Measurements from ENCODE around the gene STPG1. TPM values are rescaled to one million over a fixed set of nuclear protein-coding genes. Genes with fewer than 3 reads are reported as not detected.

STPG1 gene
- total RNA-seq, 1 donor = 7.2 TPM

DNA sequence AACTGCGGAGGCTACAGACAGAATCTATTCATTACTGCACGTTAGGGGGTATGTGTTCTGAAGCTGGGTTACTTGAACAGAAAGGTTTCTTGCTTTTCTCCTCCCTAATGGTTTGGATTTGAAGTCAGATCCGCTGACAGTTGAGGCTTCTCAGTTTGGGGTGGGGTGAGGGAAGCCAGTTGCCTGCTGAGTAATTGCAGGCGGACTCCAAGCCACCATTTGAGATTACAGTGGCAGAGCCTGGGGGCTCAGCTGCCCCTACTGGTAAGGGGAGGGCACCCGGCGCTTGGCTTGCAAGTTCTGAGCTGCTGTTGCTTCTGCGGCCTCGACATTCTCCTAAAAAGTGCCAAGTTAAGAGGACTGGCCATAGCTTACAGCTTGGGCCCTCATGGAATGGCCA is 92.5 kb downstream of the STPG1 start:
- TF ChIP-seq, protein P1, sequence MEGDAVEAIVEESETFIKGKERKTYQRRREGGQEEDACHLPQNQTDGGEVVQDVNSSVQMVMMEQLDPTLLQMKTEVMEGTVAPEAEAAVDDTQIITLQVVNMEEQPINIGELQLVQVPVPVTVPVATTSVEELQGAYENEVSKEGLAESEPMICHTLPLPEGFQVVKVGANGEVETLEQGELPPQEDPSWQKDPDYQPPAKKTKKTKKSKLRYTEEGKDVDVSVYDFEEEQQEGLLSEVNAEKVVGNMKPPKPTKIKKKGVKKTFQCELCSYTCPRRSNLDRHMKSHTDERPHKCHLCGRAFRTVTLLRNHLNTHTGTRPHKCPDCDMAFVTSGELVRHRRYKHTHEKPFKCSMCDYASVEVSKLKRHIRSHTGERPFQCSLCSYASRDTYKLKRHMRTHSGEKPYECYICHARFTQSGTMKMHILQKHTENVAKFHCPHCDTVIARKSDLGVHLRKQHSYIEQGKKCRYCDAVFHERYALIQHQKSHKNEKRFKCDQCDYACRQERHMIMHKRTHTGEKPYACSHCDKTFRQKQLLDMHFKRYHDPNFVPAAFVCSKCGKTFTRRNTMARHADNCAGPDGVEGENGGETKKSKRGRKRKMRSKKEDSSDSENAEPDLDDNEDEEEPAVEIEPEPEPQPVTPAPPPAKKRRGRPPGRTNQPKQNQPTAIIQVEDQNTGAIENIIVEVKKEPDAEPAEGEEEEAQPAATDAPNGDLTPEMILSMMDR (IDR thresholded peaks at IDR 0.05; ENCODE audit: extremely low read depth, low read depth, low read length) = no peak
- H3K36me3 ChIP-seq (ENCODE audit: insufficient read depth, low read length) = no peaks in the 10 kb centered on the region
- peaks cover 14% of the 10 kb centered on the region for H3K4me1 ChIP-seq (ENCODE audit: insufficient read depth, low read length)
- peaks cover 17% of the 10 kb centered on the region for H3K27me3 ChIP-seq (ENCODE audit: insufficient read depth, low read length)
- H2AFZ ChIP-seq (ENCODE audit: low read length) = peak overlapping the region; percentile 79
- peak; percentile 18 for DNase-seq (ENCODE audit: insufficient read length, low spot score, missing footprints)
- no peak overlapping the region for H3K27ac ChIP-seq (ENCODE audit: low read depth, low read length)
- peak overlapping the region; percentile 74 for H3K4me3 ChIP-seq (ENCODE audit: insufficient read depth, low read length)
- H4K20me1 ChIP-seq (ENCODE audit: insufficient read depth, low read length) = no peaks in the 10 kb centered on the region
- H3K9me3 ChIP-seq (ENCODE audit: low read depth, low read length) = no peaks in the 10 kb centered on the region
- peak overlapping the region; percentile 87 for H3K4me2 ChIP-seq (ENCODE audit: insufficient read depth, low read length)
- no peaks in the 10 kb centered on the region for H3K79me2 ChIP-seq (ENCODE audit: insufficient read depth, low read length)

DNA sequence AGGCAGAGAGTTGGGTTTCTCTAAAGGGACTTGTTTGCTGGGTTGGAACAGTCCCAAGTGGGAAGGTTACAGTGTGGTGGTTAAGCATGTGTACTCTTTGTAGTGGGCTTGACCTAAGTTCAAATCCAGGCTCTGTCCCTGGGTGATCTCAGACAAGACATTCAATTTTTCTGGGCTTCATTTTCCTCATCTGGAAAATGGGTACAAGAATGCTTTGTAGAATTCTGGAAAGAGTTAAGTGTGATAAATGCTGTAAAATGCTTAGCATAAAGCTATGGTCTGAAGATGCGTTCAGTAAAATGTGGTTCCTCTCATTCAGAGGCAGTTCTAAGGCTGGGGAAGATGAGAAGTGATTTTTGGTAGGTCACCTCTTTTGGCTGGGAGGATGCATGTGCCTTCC is 93.6 kb downstream of the STPG1 start:
- Histone ChIP-seq H3K4me1 (ENCODE audit: insufficient read depth, low read length) (peaks cover 14% of the 10 kb centered on the region), H2AFZ (ENCODE audit: low read length) (no peak overlapping the region), H3K4me2 (ENCODE audit: insufficient read depth, low read length) (peak overlapping the region; percentile 62), H3K36me3 (ENCODE audit: insufficient read depth, low read length) (no peaks in the 10 kb centered on the region), H4K20me1 (ENCODE audit: insufficient read depth, low read length) (no peaks in the 10 kb centered on the region), H3K79me2 (ENCODE audit: insufficient read depth, low read length) (no peaks in the 10 kb centered on the region), H3K9me3 (ENCODE audit: low read depth, low read length) (no peaks in the 10 kb centered on the region), H3K4me3 (ENCODE audit: insufficient read depth, low read length) (no peak overlapping the region), H3K27me3 (ENCODE audit: insufficient read depth, low read length) (peaks cover 22% of the 10 kb centered on the region), H3K27ac (ENCODE audit: low read depth, low read length) (no peak overlapping the region)
- DNase-seq (ENCODE audit: insufficient read length, low spot score, missing footprints) = no peak
- TF ChIP-seq, protein P1 (IDR thresholded peaks at IDR 0.05; ENCODE audit: extremely low read depth, low read depth, low read length) = no peak

DNA sequence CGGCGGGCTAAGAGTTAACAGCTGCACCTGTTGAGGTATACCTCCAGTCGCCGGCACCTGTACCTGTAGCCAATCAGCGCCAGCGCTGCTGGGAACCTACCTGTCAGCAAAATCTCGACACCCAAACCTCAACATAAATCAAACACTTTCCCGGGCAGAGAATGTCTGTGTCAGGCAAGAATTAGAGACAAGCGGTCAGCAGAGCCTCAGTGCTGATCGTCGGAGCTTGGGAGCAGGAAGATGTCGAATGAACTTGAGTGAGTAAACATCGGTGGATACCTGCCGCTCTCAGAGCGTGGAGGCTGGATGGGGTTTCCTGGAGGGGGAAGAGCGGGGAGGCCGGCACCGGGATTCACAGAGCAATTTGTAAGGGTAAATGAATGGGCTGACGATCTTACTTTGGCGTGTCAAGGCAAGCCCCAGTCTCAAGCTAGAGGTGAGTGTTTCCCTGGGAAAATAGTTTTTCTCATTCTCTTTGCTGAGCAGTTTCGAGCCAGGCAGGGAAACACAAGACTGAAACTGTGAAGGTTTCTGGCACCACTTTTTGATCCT is 94.2 kb downstream of the STPG1 start, which contains the start of gene GRHL3:
Gene GRHL3, plus strand, starts transcription at position 46 of the 552 bp plus-strand sequence. Its CDS starts 195 bp downstream, at position 241.
- peak; percentile 37 for DNase-seq (ENCODE audit: insufficient read length, low spot score, missing footprints)
- Histone ChIP-seq H3K4me1 (ENCODE audit: insufficient read depth, low read length) (peaks cover 14% of the 10 kb centered on the region), H3K79me2 (ENCODE audit: insufficient read depth, low read length) (no peaks in the 10 kb centered on the region), H2AFZ (ENCODE audit: low read length) (peak within 1 kb of the TSS; percentile 2), H4K20me1 (ENCODE audit: insufficient read depth, low read length) (no peaks in the 10 kb centered on the region), H3K4me2 (ENCODE audit: insufficient read depth, low read length) (peak within 1 kb of the TSS; percentile 62), H3K27ac (ENCODE audit: low read depth, low read length) (no peak within 1 kb of the TSS), H3K4me3 (ENCODE audit: insufficient read depth, low read length) (peak within 1 kb of the TSS; percentile 37), H3K36me3 (ENCODE audit: insufficient read depth, low read length) (no peaks in the 10 kb centered on the region), H3K9me3 (ENCODE audit: low read depth, low read length) (no peaks in the 10 kb centered on the region), H3K27me3 (ENCODE audit: insufficient read depth, low read length) (peaks cover 22% of the 10 kb centered on the region)
- TF ChIP-seq, protein P1 (IDR thresholded peaks at IDR 0.05; ENCODE audit: extremely low read depth, low read depth, low read length) = no peak

DNA sequence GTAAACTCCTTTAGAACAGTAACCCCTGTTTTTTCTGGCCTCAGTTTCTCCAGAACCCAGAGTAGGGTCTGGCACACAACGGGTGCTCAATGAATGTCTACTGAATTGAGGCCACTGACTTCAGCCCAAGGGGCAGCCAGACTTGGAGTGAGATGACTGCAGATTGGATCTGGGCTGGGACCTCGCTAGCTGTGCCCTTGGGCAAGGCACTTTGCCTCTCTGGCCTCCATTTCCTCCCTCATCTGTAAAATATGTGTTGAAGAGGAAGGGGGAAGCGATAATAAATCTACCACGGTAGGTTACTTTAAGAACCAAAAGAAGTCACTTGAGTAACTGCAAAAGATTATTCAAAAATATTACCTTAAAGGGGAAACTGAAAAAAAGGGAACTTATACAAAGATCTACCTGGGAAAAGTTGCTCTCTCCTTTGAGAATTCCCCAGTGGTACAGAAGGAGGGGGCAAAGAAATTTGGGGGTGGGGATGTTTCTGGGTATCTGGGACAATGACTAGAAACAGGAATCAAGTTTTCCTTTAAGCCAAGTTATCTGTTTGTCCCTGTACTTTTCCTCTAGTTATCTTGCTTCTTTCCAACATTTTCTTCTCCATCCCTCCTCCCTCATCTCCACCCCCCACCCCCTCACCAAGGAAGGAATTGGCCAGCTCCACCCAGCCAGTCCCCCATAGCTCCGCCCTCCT is 94.8 kb downstream of the STPG1 start:
- H3K27ac ChIP-seq (ENCODE audit: low read depth, low read length) = no peak overlapping the region
- no peak overlapping the region for H2AFZ ChIP-seq (ENCODE audit: low read length)
- H3K4me1 ChIP-seq (ENCODE audit: insufficient read depth, low read length) = peaks cover 14% of the 10 kb centered on the region
- no peaks in the 10 kb centered on the region for H3K36me3 ChIP-seq (ENCODE audit: insufficient read depth, low read length)
- H3K4me3 ChIP-seq (ENCODE audit: insufficient read depth, low read length) = peak overlapping the region; percentile 37
- no peaks in the 10 kb centered on the region for H4K20me1 ChIP-seq (ENCODE audit: insufficient read depth, low read length)
- DNase-seq (ENCODE audit: insufficient read length, low spot score, missing footprints) = peak; percentile 68
- peak overlapping the region; percentile 62 for H3K4me2 ChIP-seq (ENCODE audit: insufficient read depth, low read length)
- no peaks in the 10 kb centered on the region for H3K9me3 ChIP-seq (ENCODE audit: low read depth, low read length)
- TF ChIP-seq, protein P1 (IDR thresholded peaks at IDR 0.05; ENCODE audit: extremely low read depth, low read depth, low read length) = no peak
- peaks cover 22% of the 10 kb centered on the region for H3K27me3 ChIP-seq (ENCODE audit: insufficient read depth, low read length)
- H3K79me2 ChIP-seq (ENCODE audit: insufficient read depth, low read length) = no peaks in the 10 kb centered on the region

Data from osteoblast (primary cell).